HG03565 (cell line): ENCODE measurements around the gene TNFRSF18.
"Not testable (repeated sequence)": the region's sequence is repeated elsewhere in the genome, so short reads cannot be mapped to it uniquely, and the experiment has no call there.

Experiments used
- ATAC-seq: cut with Tn5 transposase; IDR thresholded peaks from one replicate; pipeline ENCODE4 v1.9.1; 2021; ENCODE audit warnings: mild to moderate bottlenecking, moderate library complexity; ENCODE audit not compliant: unreplicated experiment

TNFRSF18 gene

GRCh38 chr1:1199141-1199960 is 7.0 kb downstream of the TNFRSF18 start:
- no peak for ATAC-seq

GRCh38 chr1:1198423-1199140 is 7.8 kb downstream of the TNFRSF18 start:
- no peak for ATAC-seq

- no peak for ATAC-seq
Measured at GRCh38 chr1:1197551-1198422, 8.6 kb downstream of the TNFRSF18 start.

GRCh38 chr1:1197188-1197500 is 9.2 kb downstream of the TNFRSF18 start:
- no peak for ATAC-seq

- ATAC-seq: no peak
Measured at GRCh38 chr1:1196431-1197187, 9.8 kb downstream of the TNFRSF18 start.

GRCh38 chr1:1195726-1196125 is 10.7 kb downstream of the TNFRSF18 start:
- ATAC-seq: not testable (repeated sequence)

- ATAC-seq: no peak
Measured at GRCh38 chr1:1194723-1195122, 11.7 kb downstream of the TNFRSF18 start.

GRCh38 chr1:1191734-1192133 is 14.7 kb downstream of the TNFRSF18 start:
- ATAC-seq: no peak

GRCh38 chr1:1189111-1189510 is 17.3 kb downstream of the TNFRSF18 start:
- no peak for ATAC-seq

GRCh38 chr1:1187938-1188337 is 18.5 kb downstream of the TNFRSF18 start:
- no peak for ATAC-seq

GRCh38 chr1:1185101-1185765 is 21.2 kb downstream of the TNFRSF18 start:
- ATAC-seq: no peak

GRCh38 chr1:1183833-1184775 is 22.3 kb downstream of the TNFRSF18 start:
- ATAC-seq: no peak

- no peak for ATAC-seq
Measured at GRCh38 chr1:1183221-1183747, 23.1 kb downstream of the TNFRSF18 start.

GRCh38 chr1:1182491-1183220 is 23.7 kb downstream of the TNFRSF18 start:
- no peak for ATAC-seq

- ATAC-seq: no peak
Measured at GRCh38 chr1:1181938-1182410, 24.4 kb downstream of the TNFRSF18 start.

- ATAC-seq: no peak
Measured at GRCh38 chr1:1181129-1181937, 25.1 kb downstream of the TNFRSF18 start.
